Liver (tissue), 3 donors: ENCODE measurements around the gene MMEL1.

Experiments
- EGR1 ChIP-seq, 2 donors: IDR thresholded peaks; 2 replicates each; pipeline ENCODE4 v1.6.1; 2016 to 2018; ENCODE audit warnings: antibody characterized with exemption in 2 of 2, low read depth in 2 of 2
- FOXA1 ChIP-seq: IDR thresholded peaks from 2 replicates; pipeline ENCODE4 v1.6.1; 2016; ENCODE audit warnings: antibody characterized with exemption
- GABPA ChIP-seq, 2 donors: IDR thresholded peaks in 1 of 2; conservative IDR thresholded peaks in 1 of 2; 2 replicates each; pipeline ENCODE4 v1.6.1; 2016; ENCODE audit warnings: antibody characterized with exemption in 2 of 2, mild to moderate bottlenecking in 1 of 2, moderate library complexity in 1 of 2
- HNF4A ChIP-seq, 2 donors: conservative IDR thresholded peaks; 2 replicates each; pipeline ENCODE4 v1.6.1; 2016; ENCODE audit warnings: antibody characterized with exemption in 2 of 2, mild to moderate bottlenecking in 2 of 2
- JUND ChIP-seq, 2 donors: IDR thresholded peaks; 2 replicates each; pipeline ENCODE4 v1.6.1; 2016; ENCODE audit warnings: antibody characterized with exemption in 2 of 2
- MAX ChIP-seq: IDR thresholded peaks from 2 replicates; pipeline ENCODE4 v1.6.1; 2016; ENCODE audit warnings: antibody characterized with exemption
- RXRA ChIP-seq, 2 donors: IDR thresholded peaks; 2 replicates each; pipeline ENCODE4 v1.6.1; 2017 to 2018; ENCODE audit warnings: antibody characterized with exemption in 2 of 2, mild to moderate bottlenecking in 1 of 2
- SP1 ChIP-seq: IDR thresholded peaks from 2 replicates; pipeline ENCODE4 v1.6.1; 2018; ENCODE audit warnings: antibody characterized with exemption, mild to moderate bottlenecking
- TAF1 ChIP-seq: conservative IDR thresholded peaks from 2 replicates; pipeline ENCODE4 v1.6.1; 2016; ENCODE audit warnings: antibody characterized with exemption, mild to moderate bottlenecking
- YY1 ChIP-seq: IDR thresholded peaks from 2 replicates; pipeline ENCODE4 v1.6.1; 2016; ENCODE audit warnings: antibody characterized with exemption, mild to moderate bottlenecking
- ZBTB33 ChIP-seq: IDR thresholded peaks from 2 replicates; pipeline ENCODE4 v1.6.1; 2016; ENCODE audit warnings: antibody characterized with exemption
- TF ChIP-seq, protein P1 (sequence below): fragments of 150-350 bp; IDR thresholded peaks from 2 replicates; pipeline ENCODE4 v1.5.1; 2017; ENCODE audit warnings: improper control_type of control experiment, low read depth, low read length; ENCODE audit not compliant: missing input control
- TF ChIP-seq, protein P2 (sequence below): IDR thresholded peaks from 2 replicates; pipeline ENCODE4 v1.6.1; 2016; ENCODE audit warnings: antibody characterized with exemption, mild to moderate bottlenecking
- TF ChIP-seq, protein P3 (sequence below): IDR thresholded peaks from 2 replicates; pipeline ENCODE4 v1.6.1; 2016; ENCODE audit warnings: antibody characterized with exemption
- donor health status: healthy.
- donor health status: healthy.

DNA sequence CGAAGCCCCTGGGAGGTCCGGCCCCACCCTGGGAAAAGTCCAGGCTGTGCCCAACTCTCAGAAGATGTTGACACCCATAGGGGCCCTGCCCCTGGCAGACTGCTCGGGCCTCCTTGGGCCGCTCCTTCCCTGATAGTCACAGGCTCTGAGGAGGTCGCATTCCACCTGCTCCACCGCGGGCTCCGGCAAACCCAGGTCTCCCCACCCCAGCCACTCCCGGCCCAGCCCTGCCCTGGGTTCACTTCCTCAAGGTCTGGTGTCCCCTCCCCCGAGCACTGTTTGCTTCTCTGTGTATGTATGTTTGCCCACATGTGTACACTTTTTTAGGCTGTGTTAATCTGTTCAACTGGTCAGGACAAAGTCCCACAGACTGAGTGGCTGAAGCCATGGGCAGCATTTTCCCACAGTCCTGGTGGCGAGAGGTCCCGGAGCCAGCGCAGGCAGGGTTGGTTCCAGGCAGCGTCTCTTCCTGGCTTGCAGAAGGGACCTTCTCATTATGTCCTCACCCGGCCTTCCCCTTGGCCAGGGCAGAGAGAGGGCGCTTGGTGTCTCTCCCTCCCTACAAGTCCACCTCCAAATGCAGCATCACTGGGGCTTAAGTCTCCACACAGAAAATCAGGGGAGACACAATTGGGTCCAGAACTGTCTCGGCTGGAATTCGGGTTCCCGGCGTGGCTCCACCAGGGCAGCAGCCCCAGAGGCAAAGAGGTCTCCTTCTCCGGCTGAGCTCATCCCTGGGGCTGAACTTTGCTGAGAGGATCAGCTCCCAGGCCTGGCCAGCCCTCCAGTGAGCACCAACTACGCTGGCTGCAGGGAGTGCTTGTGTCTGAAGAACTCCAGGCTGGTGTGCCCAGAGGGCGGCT, 56.8 kb downstream of the MMEL1 start:
- TF ChIP-seq TAF1 = peak; percentile 73
- TF ChIP-seq, protein P1, sequence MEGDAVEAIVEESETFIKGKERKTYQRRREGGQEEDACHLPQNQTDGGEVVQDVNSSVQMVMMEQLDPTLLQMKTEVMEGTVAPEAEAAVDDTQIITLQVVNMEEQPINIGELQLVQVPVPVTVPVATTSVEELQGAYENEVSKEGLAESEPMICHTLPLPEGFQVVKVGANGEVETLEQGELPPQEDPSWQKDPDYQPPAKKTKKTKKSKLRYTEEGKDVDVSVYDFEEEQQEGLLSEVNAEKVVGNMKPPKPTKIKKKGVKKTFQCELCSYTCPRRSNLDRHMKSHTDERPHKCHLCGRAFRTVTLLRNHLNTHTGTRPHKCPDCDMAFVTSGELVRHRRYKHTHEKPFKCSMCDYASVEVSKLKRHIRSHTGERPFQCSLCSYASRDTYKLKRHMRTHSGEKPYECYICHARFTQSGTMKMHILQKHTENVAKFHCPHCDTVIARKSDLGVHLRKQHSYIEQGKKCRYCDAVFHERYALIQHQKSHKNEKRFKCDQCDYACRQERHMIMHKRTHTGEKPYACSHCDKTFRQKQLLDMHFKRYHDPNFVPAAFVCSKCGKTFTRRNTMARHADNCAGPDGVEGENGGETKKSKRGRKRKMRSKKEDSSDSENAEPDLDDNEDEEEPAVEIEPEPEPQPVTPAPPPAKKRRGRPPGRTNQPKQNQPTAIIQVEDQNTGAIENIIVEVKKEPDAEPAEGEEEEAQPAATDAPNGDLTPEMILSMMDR = no peak
- TF ChIP-seq, protein P2, sequence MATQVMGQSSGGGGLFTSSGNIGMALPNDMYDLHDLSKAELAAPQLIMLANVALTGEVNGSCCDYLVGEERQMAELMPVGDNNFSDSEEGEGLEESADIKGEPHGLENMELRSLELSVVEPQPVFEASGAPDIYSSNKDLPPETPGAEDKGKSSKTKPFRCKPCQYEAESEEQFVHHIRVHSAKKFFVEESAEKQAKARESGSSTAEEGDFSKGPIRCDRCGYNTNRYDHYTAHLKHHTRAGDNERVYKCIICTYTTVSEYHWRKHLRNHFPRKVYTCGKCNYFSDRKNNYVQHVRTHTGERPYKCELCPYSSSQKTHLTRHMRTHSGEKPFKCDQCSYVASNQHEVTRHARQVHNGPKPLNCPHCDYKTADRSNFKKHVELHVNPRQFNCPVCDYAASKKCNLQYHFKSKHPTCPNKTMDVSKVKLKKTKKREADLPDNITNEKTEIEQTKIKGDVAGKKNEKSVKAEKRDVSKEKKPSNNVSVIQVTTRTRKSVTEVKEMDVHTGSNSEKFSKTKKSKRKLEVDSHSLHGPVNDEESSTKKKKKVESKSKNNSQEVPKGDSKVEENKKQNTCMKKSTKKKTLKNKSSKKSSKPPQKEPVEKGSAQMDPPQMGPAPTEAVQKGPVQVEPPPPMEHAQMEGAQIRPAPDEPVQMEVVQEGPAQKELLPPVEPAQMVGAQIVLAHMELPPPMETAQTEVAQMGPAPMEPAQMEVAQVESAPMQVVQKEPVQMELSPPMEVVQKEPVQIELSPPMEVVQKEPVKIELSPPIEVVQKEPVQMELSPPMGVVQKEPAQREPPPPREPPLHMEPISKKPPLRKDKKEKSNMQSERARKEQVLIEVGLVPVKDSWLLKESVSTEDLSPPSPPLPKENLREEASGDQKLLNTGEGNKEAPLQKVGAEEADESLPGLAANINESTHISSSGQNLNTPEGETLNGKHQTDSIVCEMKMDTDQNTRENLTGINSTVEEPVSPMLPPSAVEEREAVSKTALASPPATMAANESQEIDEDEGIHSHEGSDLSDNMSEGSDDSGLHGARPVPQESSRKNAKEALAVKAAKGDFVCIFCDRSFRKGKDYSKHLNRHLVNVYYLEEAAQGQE = peak; percentile 64
- TF ChIP-seq YY1 = peak; percentile 71
- TF ChIP-seq JUND (IDR thresholded peaks at IDR 0.05) = peak in 1 of 2 donors; percentile 10
- TF ChIP-seq RXRA (IDR thresholded peaks at IDR 0.05) = peak; percentile 60 to 84
- TF ChIP-seq, protein P3, sequence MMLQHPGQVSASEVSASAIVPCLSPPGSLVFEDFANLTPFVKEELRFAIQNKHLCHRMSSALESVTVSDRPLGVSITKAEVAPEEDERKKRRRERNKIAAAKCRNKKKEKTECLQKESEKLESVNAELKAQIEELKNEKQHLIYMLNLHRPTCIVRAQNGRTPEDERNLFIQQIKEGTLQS = no peak
- TF ChIP-seq SP1 = peak; percentile 93
- peak; percentile 65 for TF ChIP-seq FOXA1
- peak; percentile 89 to 92 for TF ChIP-seq HNF4A (conservative IDR thresholded peaks at IDR 0.05)
- peak; percentile 80 for TF ChIP-seq MAX
- TF ChIP-seq GABPA (IDR thresholded peaks at IDR 0.05 in 1 of 2, conservative IDR thresholded peaks at IDR 0.05 in 1 of 2) = peak in 1 of 2 donors; percentile 71
- peak in 1 of 2 donors; percentile 57 for TF ChIP-seq EGR1 (IDR thresholded peaks at IDR 0.05; ENCODE audit: low read depth in 2 of 2)
- no peak for TF ChIP-seq ZBTB33
